Activated B cell treated with CpG ODN at 0.5 μM for 24 hours (primary cell): Measurements from ENCODE around the gene PDGFRB. TPM values are rescaled to one million over a fixed set of nuclear protein-coding genes. Genes with fewer than 3 reads are reported as not detected.
A peak's percentile ranks its signal among the peaks of the same experiment; 100 is the strongest.

Experiments
- ATAC-seq: fragments of 200-7000 bp; cut with Tn5 transposase; one replicate; pipeline ENCODE4 v1.10.0; 2021; ENCODE audit warnings: low read depth, mild to moderate bottlenecking, moderate library complexity
- CTCF ChIA-PET: fragments of 350-600 bp; sonication (Branson Sonifier 250); formaldehyde crosslinking; loops from one replicate; lab custom pipeline; 2021; ENCODE audit warnings: antibody characterized with exemption; lab: Charles Lee
- POLR2A ChIA-PET: fragments of 350-600 bp; sonication (Branson Sonifier 250); formaldehyde crosslinking; loops from one replicate; lab custom pipeline; 2021; ENCODE audit warnings: antibody characterized with exemption; lab: Charles Lee
- DNase-seq: peaks from one replicate; pipeline ENCODE4 v3.0.0; 2022
- H3K27ac Mint-ChIP-seq: one replicate; pipeline ENCODE4 v1.8.0; 2020; ENCODE audit warnings: mixed read lengths
- H3K27me3 Mint-ChIP-seq: one replicate; pipeline ENCODE4 v1.8.0; 2021; ENCODE audit warnings: mixed read lengths
- H3K36me3 Mint-ChIP-seq: one replicate; pipeline ENCODE4 v1.8.0; 2021; ENCODE audit warnings: low read depth, mixed read lengths
- H3K4me1 Mint-ChIP-seq: one replicate; pipeline ENCODE4 v1.8.0; 2021; ENCODE audit warnings: mixed read lengths
- H3K4me3 Mint-ChIP-seq: one replicate; pipeline ENCODE4 v1.8.0; 2020; ENCODE audit warnings: mild to moderate bottlenecking, mixed read lengths
- H3K9me3 Mint-ChIP-seq: one replicate; pipeline ENCODE4 v1.8.0; 2020; ENCODE audit warnings: mixed read lengths
- CTCF ChIP-seq: fragments of 200-600 bp; IDR thresholded peaks from one replicate; pipeline ENCODE4 v1.8.0; 2022; ENCODE audit warnings: antibody characterized with exemption, mild to moderate bottlenecking
- intact Hi-C: fragments of 100-400 bp; cut with micrococcal nuclease; formaldehyde crosslinking; loops from one replicate; pipeline ENCODE4 v1.15.1; 2024
- total RNA-seq: library from RNA; stranded (reverse); gene quantifications from 2 replicates; pipeline ENCODE4 v1.2.3, GENCODE V29; 2022

PDGFRB gene
- total RNA-seq, 1 donor from 2014 or later = 1.8 TPM

GRCh38 chr5:150163547-150164059, 8.0 kb upstream of the PDGFRB start:
- TF ChIP-seq CTCF = no peak
- Mint-ChIP-seq H3K27ac (no peak overlapping the region), H3K9me3 (no peaks in the 10 kb centered on the region), H3K27me3 (peaks cover 21% of the 10 kb centered on the region), H3K36me3 (no peaks in the 10 kb centered on the region), H3K4me1 (peaks cover 20% of the 10 kb centered on the region), H3K4me3 (no peak overlapping the region)
- ChIA-PET CTCF (interaction anchor here (1.3 kb wide), 2 partner anchors 55 to 272 kb away, joined by 3 read pairs; no protein-coding TSS in a partner anchor), POLR2A (interaction anchor here (0.6 to 1.4 kb wide), 2 partner anchors 249 to 307 kb away, joined by 3 read pairs; partner anchors contain the start of gene CD74)
- no peak for DNase-seq
- no peak for ATAC-seq
- intact Hi-C loops = loop anchor here (5.0 kb wide), 1 partner anchor 289 kb away; no protein-coding TSS in a partner anchor

GRCh38 chr5:150163035-150163434, 7.4 kb upstream of the PDGFRB start:
- POLR2A ChIA-PET = interaction anchor here (0.6 to 1.4 kb wide), 2 partner anchors 250 to 306 kb away, joined by 3 read pairs; partner anchors contain the start of gene CD74

GRCh38 chr5:150162142-150162513, 6.5 kb upstream of the PDGFRB start:
- CTCF ChIA-PET = no interaction called here
- H3K27me3 Mint-ChIP-seq = peaks cover 8% of the 10 kb centered on the region
- POLR2A ChIA-PET = interaction anchor here (0.5 to 1.4 kb wide), 2 partner anchors 251 to 268 kb away, joined by 3 read pairs; partner anchors contain the start of gene CD74
- no peaks in the 10 kb centered on the region for H3K36me3 Mint-ChIP-seq
- H3K9me3 Mint-ChIP-seq = no peaks in the 10 kb centered on the region
- DNase-seq = no peak
- peaks cover 19% of the 10 kb centered on the region for H3K4me1 Mint-ChIP-seq
- no peak overlapping the region for H3K27ac Mint-ChIP-seq
- TF ChIP-seq CTCF = no peak
- ATAC-seq = no peak
- H3K4me3 Mint-ChIP-seq = no peak overlapping the region
- intact Hi-C loops = loop anchor here (5.0 kb wide), 1 partner anchor 290 kb away; no protein-coding TSS in a partner anchor

More at GRCh38 chr5:150163035-150163434, 7.4 kb upstream of the PDGFRB start:
- Mint-ChIP-seq H3K4me3 (no peak overlapping the region), H3K36me3 (no peaks in the 10 kb centered on the region), H3K27ac (no peak overlapping the region), H3K27me3 (peaks cover 15% of the 10 kb centered on the region), H3K4me1 (peaks cover 20% of the 10 kb centered on the region), H3K9me3 (no peaks in the 10 kb centered on the region)
- no peak for TF ChIP-seq CTCF
- DNase-seq (no peak), ATAC-seq (no peak)
- CTCF ChIA-PET = interaction anchor here (0.6 to 1.3 kb wide), 2 partner anchors 55 to 540 kb away, joined by 3 read pairs; no protein-coding TSS in a partner anchor
- intact Hi-C loops = loop anchor here (5.0 kb wide), 1 partner anchor 289 kb away; no protein-coding TSS in a partner anchor

GRCh38 chr5:150161242-150162141, 5.8 kb upstream of the PDGFRB start:
- ChIA-PET CTCF (no interaction called here), POLR2A (interaction anchor here (0.5 kb wide), 1 partner anchor 268 kb away, joined by 3 read pairs; no protein-coding TSS in a partner anchor)
- H3K36me3 Mint-ChIP-seq = no peaks in the 10 kb centered on the region
- H3K4me1 Mint-ChIP-seq = peaks cover 19% of the 10 kb centered on the region
- no peak overlapping the region for H3K27ac Mint-ChIP-seq
- ATAC-seq (peak; percentile 88), DNase-seq (peak; percentile 70)
- peak; percentile 65 for TF ChIP-seq CTCF
- intact Hi-C loops = loop anchor here (1.0 to 5.0 kb wide), 4 partner anchors 57 to 291 kb away; no protein-coding TSS in a partner anchor
- H3K4me3 Mint-ChIP-seq = no peak overlapping the region
- peaks cover 8% of the 10 kb centered on the region for H3K27me3 Mint-ChIP-seq
- H3K9me3 Mint-ChIP-seq = no peaks in the 10 kb centered on the region
